Ascending aorta (tissue), 2 donors: ENCODE data around the gene SALL3. TPM values are rescaled to one million over a fixed set of nuclear protein-coding genes. Genes with fewer than 3 reads are reported as not detected.

ENCODE experiments used
- DNase-seq, 2 donors: peaks; one replicate each; pipeline ENCODE4 v3.0.0-alpha.2; 2019; ENCODE audit warnings: low spot score in 2 of 2
- H3K27ac ChIP-seq, 2 donors: fragments of 200-600 bp; sonication (generic); one replicate each; pipeline ENCODE4 v1.5.1; 2016 to 2017; ENCODE audit warnings: mild to moderate bottlenecking in 1 of 2
- H3K27me3 ChIP-seq: fragments of 200-600 bp; sonication (generic); one replicate; pipeline ENCODE4 v1.5.1; 2017
- H3K36me3 ChIP-seq, 2 donors: fragments of 200-600 bp; sonication (generic); one replicate each; pipeline ENCODE4 v1.5.1; 2016
- H3K4me1 ChIP-seq, 2 donors: fragments of 200-600 bp; sonication (generic); one replicate each; pipeline ENCODE4 v1.5.1; 2016 to 2017; ENCODE audit warnings: mild to moderate bottlenecking in 1 of 2
- H3K4me3 ChIP-seq, 2 donors: fragments of 200-600 bp; sonication (generic); one replicate each; pipeline ENCODE4 v1.5.1; 2016 to 2017; ENCODE audit warnings: mild to moderate bottlenecking in 1 of 2
- H3K9me3 ChIP-seq, 2 donors: fragments of 200-600 bp; sonication (generic); one replicate each; pipeline ENCODE4 v1.5.1; 2016
- CTCF ChIP-seq, 3 experiments: fragments of 200-600 bp in 2 of 3; fragments of 450-650 bp in 1 of 3; sonication (generic) in 2 of 3; IDR thresholded peaks; one replicate each; pipeline ENCODE4 v1.5.1; 2016 to 2019; ENCODE audit warnings: antibody characterized with exemption in 3 of 3, mild to moderate bottlenecking in 1 of 3, moderate library complexity in 1 of 3
- intact Hi-C: fragments of 100-400 bp; cut with DNase I; formaldehyde crosslinking; loops from one replicate; pipeline ENCODE4 v1.15.1; 2023
- total RNA-seq: library from RNA; depleted of rRNA; stranded (reverse); fragments of >200 nt; gene quantifications from one replicate; pipeline ENCODE4 v1.1.0, GENCODE V29; 2016

The SALL3 gene
- total RNA-seq, 1 donor from 2014 or later: not detected

GRCh38 chr18:78965917-78966792 is 13.5 kb upstream of the SALL3 start:
- Histone ChIP-seq H3K27me3 (no peaks in the 10 kb centered on the region), H3K27ac (no peak overlapping the region), H3K36me3 (no peaks in the 10 kb centered on the region), H3K4me3 (no peak overlapping the region), H3K4me1 (no peaks in the 10 kb centered on the region), H3K9me3 (no peaks in the 10 kb centered on the region)
- no peak for DNase-seq
- intact Hi-C loops: no loop called here
- TF ChIP-seq CTCF (IDR thresholded peaks at IDR 0.05): no peak

- H3K36me3 ChIP-seq: no peaks in the 10 kb centered on the region
- no peak overlapping the region for H3K27ac ChIP-seq
- DNase-seq: no peak
- no peak for TF ChIP-seq CTCF (IDR thresholded peaks at IDR 0.05)
- H3K9me3 ChIP-seq: no peaks in the 10 kb centered on the region
- no peak overlapping the region for H3K4me3 ChIP-seq
- no peaks in the 10 kb centered on the region for H3K27me3 ChIP-seq
- no peaks in the 10 kb centered on the region for H3K4me1 ChIP-seq
- intact Hi-C loops: no loop called here
Observed at GRCh38 chr18:78966793-78967106, 12.9 kb upstream of the SALL3 start.

GRCh38 chr18:78967692-78968091 is 11.9 kb upstream of the SALL3 start:
- no peaks in the 10 kb centered on the region for H3K4me1 ChIP-seq
- no peaks in the 10 kb centered on the region for H3K36me3 ChIP-seq
- TF ChIP-seq CTCF (IDR thresholded peaks at IDR 0.05): no peak
- H3K27me3 ChIP-seq: no peaks in the 10 kb centered on the region
- intact Hi-C loops: no loop called here
- no peak overlapping the region for H3K27ac ChIP-seq
- no peak overlapping the region for H3K4me3 ChIP-seq
- DNase-seq: no peak
- no peaks in the 10 kb centered on the region for H3K9me3 ChIP-seq

- Histone ChIP-seq H3K36me3 (no peaks in the 10 kb centered on the region), H3K27me3 (peaks cover 4% of the 10 kb centered on the region), H3K4me1 (no peaks in the 10 kb centered on the region), H3K4me3 (no peak overlapping the region), H3K27ac (no peak overlapping the region), H3K9me3 (no peaks in the 10 kb centered on the region)
- no peak for DNase-seq
- no peak for TF ChIP-seq CTCF (IDR thresholded peaks at IDR 0.05)
- intact Hi-C loops: no loop called here
Observed at GRCh38 chr18:78969574-78970315, 9.9 kb upstream of the SALL3 start.

- Histone ChIP-seq H3K27ac (no peak overlapping the region), H3K4me3 (no peak overlapping the region), H3K4me1 (no peaks in the 10 kb centered on the region), H3K27me3 (peaks cover 4% of the 10 kb centered on the region), H3K9me3 (no peaks in the 10 kb centered on the region), H3K36me3 (no peaks in the 10 kb centered on the region)
- no peak for DNase-seq
- intact Hi-C loops: no loop called here
- no peak for TF ChIP-seq CTCF (IDR thresholded peaks at IDR 0.05)
Observed at GRCh38 chr18:78970774-78971333, 8.8 kb upstream of the SALL3 start.
